Transverse colon (tissue), 3 donors: Measurements from ENCODE around the gene TMEFF1.
"Not testable (repeated sequence)": the region's sequence is repeated elsewhere in the genome, so short reads cannot be mapped to it uniquely, and the experiment has no call there.

Experiments
- POLR2A ChIP-seq: fragments of 450-650 bp; IDR thresholded peaks from one replicate; pipeline ENCODE4 v1.6.1; 2016; ENCODE audit warnings: antibody characterized with exemption, mild to moderate bottlenecking, moderate library complexity
- TF ChIP-seq, protein P1 (sequence below), 5 experiments: fragments of 200-600 bp in 3 of 5; fragments of 450-650 bp in 2 of 5; sonication (generic) in 3 of 5; IDR thresholded peaks; 1 replicate in 2 of 5; 2 replicates in 3 of 5; pipeline ENCODE4 v1.5.1; 2016 to 2017; ENCODE audit warnings: antibody characterized with exemption in 5 of 5, inconsistent platforms in 3 of 5, mild to moderate bottlenecking in 2 of 5, moderate library complexity in 1 of 5

DNA sequence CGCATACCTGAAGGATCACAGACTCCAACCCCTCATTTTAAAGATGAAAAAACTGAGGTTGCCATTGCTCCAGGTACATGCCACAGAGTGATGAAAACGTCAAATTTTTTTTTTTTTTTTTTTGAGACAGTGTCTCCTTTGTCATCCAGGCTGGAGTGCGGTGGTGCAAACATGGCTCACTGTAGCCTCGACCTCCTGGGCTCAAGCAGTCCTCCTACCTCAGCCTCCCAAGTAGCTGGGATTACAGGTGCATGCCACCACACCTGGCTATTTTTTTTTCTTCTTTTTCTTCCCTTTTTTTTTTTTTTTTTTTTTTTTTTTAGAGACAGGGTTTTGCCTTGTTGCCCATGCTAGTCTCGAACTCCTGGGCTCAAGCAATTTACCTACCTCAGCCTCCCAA is 32.5 kb upstream of the TMEFF1 start:
- not testable (repeated sequence) for TF ChIP-seq POLR2A
- TF ChIP-seq, protein P1, sequence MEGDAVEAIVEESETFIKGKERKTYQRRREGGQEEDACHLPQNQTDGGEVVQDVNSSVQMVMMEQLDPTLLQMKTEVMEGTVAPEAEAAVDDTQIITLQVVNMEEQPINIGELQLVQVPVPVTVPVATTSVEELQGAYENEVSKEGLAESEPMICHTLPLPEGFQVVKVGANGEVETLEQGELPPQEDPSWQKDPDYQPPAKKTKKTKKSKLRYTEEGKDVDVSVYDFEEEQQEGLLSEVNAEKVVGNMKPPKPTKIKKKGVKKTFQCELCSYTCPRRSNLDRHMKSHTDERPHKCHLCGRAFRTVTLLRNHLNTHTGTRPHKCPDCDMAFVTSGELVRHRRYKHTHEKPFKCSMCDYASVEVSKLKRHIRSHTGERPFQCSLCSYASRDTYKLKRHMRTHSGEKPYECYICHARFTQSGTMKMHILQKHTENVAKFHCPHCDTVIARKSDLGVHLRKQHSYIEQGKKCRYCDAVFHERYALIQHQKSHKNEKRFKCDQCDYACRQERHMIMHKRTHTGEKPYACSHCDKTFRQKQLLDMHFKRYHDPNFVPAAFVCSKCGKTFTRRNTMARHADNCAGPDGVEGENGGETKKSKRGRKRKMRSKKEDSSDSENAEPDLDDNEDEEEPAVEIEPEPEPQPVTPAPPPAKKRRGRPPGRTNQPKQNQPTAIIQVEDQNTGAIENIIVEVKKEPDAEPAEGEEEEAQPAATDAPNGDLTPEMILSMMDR (IDR thresholded peaks at IDR 0.05): not testable (repeated sequence)
